ENCODE measurements around the gene NPDC1.

Gene NPDC1

GRCh38 chr9:137046088-137046787 lies at the start of gene NPDC1:
Gene NPDC1 (minus strand): TSS chr9:137046177. CDS start chr9:137045989, 188 bp downstream.
- H3K4me3 ChIP-seq (ENCODE audit: low read depth, low read length) = no peak within 1 kb of the TSS
- TF ChIP-seq, protein P1, sequence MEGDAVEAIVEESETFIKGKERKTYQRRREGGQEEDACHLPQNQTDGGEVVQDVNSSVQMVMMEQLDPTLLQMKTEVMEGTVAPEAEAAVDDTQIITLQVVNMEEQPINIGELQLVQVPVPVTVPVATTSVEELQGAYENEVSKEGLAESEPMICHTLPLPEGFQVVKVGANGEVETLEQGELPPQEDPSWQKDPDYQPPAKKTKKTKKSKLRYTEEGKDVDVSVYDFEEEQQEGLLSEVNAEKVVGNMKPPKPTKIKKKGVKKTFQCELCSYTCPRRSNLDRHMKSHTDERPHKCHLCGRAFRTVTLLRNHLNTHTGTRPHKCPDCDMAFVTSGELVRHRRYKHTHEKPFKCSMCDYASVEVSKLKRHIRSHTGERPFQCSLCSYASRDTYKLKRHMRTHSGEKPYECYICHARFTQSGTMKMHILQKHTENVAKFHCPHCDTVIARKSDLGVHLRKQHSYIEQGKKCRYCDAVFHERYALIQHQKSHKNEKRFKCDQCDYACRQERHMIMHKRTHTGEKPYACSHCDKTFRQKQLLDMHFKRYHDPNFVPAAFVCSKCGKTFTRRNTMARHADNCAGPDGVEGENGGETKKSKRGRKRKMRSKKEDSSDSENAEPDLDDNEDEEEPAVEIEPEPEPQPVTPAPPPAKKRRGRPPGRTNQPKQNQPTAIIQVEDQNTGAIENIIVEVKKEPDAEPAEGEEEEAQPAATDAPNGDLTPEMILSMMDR (IDR thresholded peaks at IDR 0.05; ENCODE audit: insufficient read depth, low read depth, low read length, missing control alignments) = peak; percentile 93
- peak; percentile 82 for DNase-seq (ENCODE audit: low read depth)

DNA sequence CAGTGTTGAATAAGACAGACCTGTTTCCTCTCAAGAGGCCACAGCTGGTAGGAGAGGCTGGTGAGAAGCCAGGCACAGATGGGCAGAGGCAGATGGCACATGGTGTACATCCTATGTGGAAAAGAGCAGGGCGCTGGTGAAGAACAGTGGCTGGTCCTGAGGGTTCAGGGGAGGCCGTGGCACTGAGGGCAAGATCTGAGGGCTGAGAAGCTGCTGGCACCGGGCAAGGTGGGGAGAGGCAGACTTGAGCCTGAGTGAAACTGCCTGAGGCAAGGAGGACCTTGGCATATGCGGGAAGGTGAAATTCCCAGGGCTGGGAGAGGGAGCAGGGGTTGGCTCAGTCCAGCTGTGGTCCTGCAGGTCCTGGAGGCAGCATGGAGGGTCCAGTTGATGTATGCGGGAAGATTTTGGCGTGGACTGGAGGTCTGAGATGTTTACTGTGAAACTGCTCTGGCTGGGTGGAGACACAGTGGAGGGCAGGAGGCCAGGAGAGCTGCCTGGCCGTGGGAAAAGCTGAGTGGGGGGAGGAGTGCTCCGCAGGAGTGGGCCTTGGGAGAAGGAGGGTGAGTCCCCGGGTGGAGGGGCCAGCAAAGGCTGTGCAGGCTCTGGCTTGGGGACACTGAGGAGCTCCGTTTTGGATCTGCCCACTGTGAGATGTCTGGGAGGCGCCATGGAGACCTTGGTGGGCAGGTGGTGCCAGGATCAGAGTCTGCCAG lies 43.4 kb upstream of the NPDC1 start:
- DNase-seq (ENCODE audit: low read depth) = no peak
- TF ChIP-seq, protein P1 (IDR thresholded peaks at IDR 0.05; ENCODE audit: insufficient read depth, low read depth, low read length, missing control alignments) = no peak
- no peak overlapping the region for H3K4me3 ChIP-seq (ENCODE audit: low read depth, low read length)

- TF ChIP-seq, protein P1 (IDR thresholded peaks at IDR 0.05; ENCODE audit: insufficient read depth, low read depth, low read length, missing control alignments) = no peak
- no peak for DNase-seq (ENCODE audit: low read depth)
- no peak overlapping the region for H3K4me3 ChIP-seq (ENCODE audit: low read depth, low read length)
Measured at GRCh38 chr9:137088121-137088520, 42.1 kb upstream of the NPDC1 start.

GRCh38 chr9:137087409-137087925 lies 41.5 kb upstream of the NPDC1 start:
- H3K4me3 ChIP-seq (ENCODE audit: low read depth, low read length) = peak overlapping the region; percentile 98
- TF ChIP-seq, protein P1 (IDR thresholded peaks at IDR 0.05; ENCODE audit: insufficient read depth, low read depth, low read length, missing control alignments) = no peak
- peak; percentile 50 for DNase-seq (ENCODE audit: low read depth)

- DNase-seq (ENCODE audit: low read depth) = peak; percentile 100
- H3K4me3 ChIP-seq (ENCODE audit: low read depth, low read length) = peak within 1 kb of the TSS; percentile 98
- TF ChIP-seq, protein P1 (IDR thresholded peaks at IDR 0.05; ENCODE audit: insufficient read depth, low read depth, low read length, missing control alignments) = no peak
Measured at GRCh38 chr9:137086531-137087408, 40.8 kb upstream of the NPDC1 start, which contains the start of gene MAN1B1. Gene MAN1B1 (plus strand): TSS chr9:137086985. CDS start chr9:137087000, 15 bp downstream.

DNA sequence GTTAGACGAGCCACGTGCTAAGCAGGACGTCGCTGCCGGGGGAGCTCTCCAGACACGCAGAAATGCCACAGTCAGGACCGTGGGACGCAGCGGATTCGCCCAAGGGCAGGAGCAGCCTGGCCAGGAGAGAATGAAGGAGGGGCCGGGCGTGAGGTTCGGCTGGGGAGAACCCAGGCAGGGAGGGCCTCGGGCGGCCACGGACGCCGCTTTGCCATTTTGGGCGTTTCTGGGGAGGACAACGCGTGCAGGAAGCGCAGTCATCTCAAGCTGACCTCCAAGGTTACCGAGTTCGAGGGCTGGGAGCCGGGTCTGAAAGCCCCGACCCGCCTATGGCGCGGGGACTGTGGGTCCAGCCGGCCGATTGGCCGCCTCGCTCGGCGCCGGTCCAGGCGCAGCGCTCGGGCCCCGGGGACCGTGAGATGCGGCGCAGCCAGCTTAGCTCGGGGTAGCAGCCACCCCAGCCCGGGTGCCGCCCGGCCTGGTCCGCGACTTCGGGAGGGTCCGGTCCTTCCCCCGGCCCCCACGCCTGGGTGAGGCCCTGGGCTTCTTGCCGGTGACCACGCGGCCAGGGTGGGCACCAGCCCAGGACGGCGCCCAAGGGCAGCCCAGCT lies 40.0 kb upstream of the NPDC1 start:
- peak; percentile 59 for DNase-seq (ENCODE audit: low read depth)
- peak overlapping the region; percentile 76 for H3K4me3 ChIP-seq (ENCODE audit: low read depth, low read length)
- TF ChIP-seq, protein P1 (IDR thresholded peaks at IDR 0.05; ENCODE audit: insufficient read depth, low read depth, low read length, missing control alignments) = no peak

All from GM12865 (cell line).